Tibial nerve (tissue), 4 donors: ENCODE results near the gene MLEC.

ENCODE experiments used
- CTCF ChIP-seq, 5 experiments: fragments of 200-600 bp in 3 of 5; fragments of 450-650 bp in 2 of 5; sonication (generic) in 3 of 5; IDR thresholded peaks; one replicate each; pipeline ENCODE4 v1.5.1; 2016 to 2019; ENCODE audit warnings: antibody characterized with exemption in 5 of 5, mild to moderate bottlenecking in 3 of 5, moderate library complexity in 2 of 5
- EP300 ChIP-seq, 2 donors: sonication (generic); formaldehyde crosslinking; IDR thresholded peaks; one replicate each; pipeline ENCODE4 v1.6.1; 2017; ENCODE audit warnings: antibody characterized with exemption in 2 of 2, mild to moderate bottlenecking in 1 of 2

- TF ChIP-seq CTCF (IDR thresholded peaks at IDR 0.05) (no peak), EP300 (IDR thresholded peaks at IDR 0.05) (no peak)
Measured at GRCh38 chr12:120678572-120678971, 8.4 kb upstream of the MLEC start.
